GM23248 (cell line): ENCODE data around the gene ZER1. TPM values are rescaled to one million over a fixed set of nuclear protein-coding genes. Genes with fewer than 3 reads are reported as not detected.
A peak's percentile ranks its signal among the peaks of the same experiment; 100 is the strongest.

Experiments used
- DNase-seq: peaks from one replicate; pipeline ENCODE4 v3.0.0-alpha.2; 2015
- H2AFZ ChIP-seq: fragments of 200-600 bp; sonication (generic); 2 replicates; pipeline ENCODE4 v1.6.1; 2016; ENCODE audit warnings: antibody characterized with exemption
- H3F3A ChIP-seq: fragments of 200-600 bp; sonication (generic); 2 replicates; pipeline ENCODE4 v1.6.1; 2016; ENCODE audit warnings: mild to moderate bottlenecking, antibody characterized with exemption, mixed run types; ENCODE audit not compliant: insufficient read depth
- H3K27ac ChIP-seq: fragments of 200-600 bp; sonication (generic); 2 replicates; pipeline ENCODE4 v1.5.1; 2016; ENCODE audit warnings: mild to moderate bottlenecking
- H3K27me3 ChIP-seq: fragments of 200-600 bp; sonication (generic); replicated peaks from 2 replicates; pipeline ENCODE4 v1.6.1; 2016; ENCODE audit warnings: mild to moderate bottlenecking; ENCODE audit not compliant: insufficient read depth
- H3K36me3 ChIP-seq: fragments of 200-600 bp; sonication (generic); 2 replicates; pipeline ENCODE4 v1.6.1; 2016; ENCODE audit warnings: low read depth, mild to moderate bottlenecking
- H3K4me1 ChIP-seq: fragments of 200-600 bp; sonication (generic); 2 replicates; pipeline ENCODE4 v1.6.1; 2016; ENCODE audit warnings: mild to moderate bottlenecking; ENCODE audit not compliant: insufficient read depth
- H3K4me2 ChIP-seq: fragments of 200-600 bp; sonication (generic); one replicate; pipeline ENCODE4 v1.6.1; 2016; ENCODE audit warnings: mild to moderate bottlenecking; ENCODE audit not compliant: unreplicated experiment
- H3K4me3 ChIP-seq: fragments of 200-600 bp; sonication (generic); 2 replicates; pipeline ENCODE4 v1.5.1; 2016; ENCODE audit warnings: mild to moderate bottlenecking
- H3K79me2 ChIP-seq: fragments of 200-600 bp; sonication (generic); 2 replicates; pipeline ENCODE4 v1.6.1; 2016; ENCODE audit warnings: mild to moderate bottlenecking; ENCODE audit not compliant: insufficient read depth
- H3K9ac ChIP-seq: fragments of 200-600 bp; sonication (generic); 2 replicates; pipeline ENCODE4 v1.6.1; 2016; ENCODE audit warnings: mild to moderate bottlenecking
- H3K9me2 ChIP-seq: fragments of 200-600 bp; sonication (generic); 2 replicates; pipeline ENCODE4 v1.6.1; 2016; ENCODE audit warnings: mixed run types, mild to moderate bottlenecking, moderate library complexity; ENCODE audit not compliant: insufficient read depth
- H3K9me3 ChIP-seq: fragments of 200-600 bp; sonication (generic); one replicate; pipeline ENCODE4 v1.6.1; 2017; ENCODE audit warnings: low read depth
- H4K20me1 ChIP-seq: fragments of 200-600 bp; sonication (generic); 2 replicates; pipeline ENCODE4 v1.6.0; 2016; ENCODE audit not compliant: insufficient read depth
- EZH2 ChIP-seq: fragments of 200-600 bp; sonication (generic); IDR thresholded peaks from 2 replicates; pipeline ENCODE4 v1.6.1; 2018; ENCODE audit warnings: antibody characterized with exemption, mild to moderate bottlenecking; ENCODE audit not compliant: insufficient read depth, poor library complexity, severe bottlenecking
- EZH2phosphoT487 ChIP-seq: fragments of 200-600 bp; sonication (generic); IDR thresholded peaks from 2 replicates; pipeline ENCODE4 v1.6.1; 2018; ENCODE audit warnings: antibody characterized with exemption, moderate library complexity, mild to moderate bottlenecking, low read depth; ENCODE audit not compliant: insufficient read depth
- WGBS, 2 experiments: methylation state at CpG; one replicate each; pipeline ENCODE4 v1.1.6; 2015 to 2017; ENCODE audit warnings: low lambda C conversion rate in 2 of 2, low coverage in 1 of 2; ENCODE audit errors: missing lambda C conversion rate in 2 of 2; 5-methylcytosine and 5-hydroxymethylcytosine counted together
- in situ Hi-C: fragments of 300-500 bp; cut with MboI; formaldehyde crosslinking; loops from 2 replicates; pipeline ENCODE4 v1.15.0; 2020
- polyA plus RNA-seq: library from polyadenylated mRNA; unstranded; fragments of >200 nt; fragmentation: Nextera tagmentation; extraction: Ambion mirVana; gene quantifications from 2 replicates; pipeline ENCODE4 v1.2.1, GENCODE V29; 2016
- total RNA-seq: library from RNA; depleted of rRNA; stranded (reverse); fragments of >200 nt; shearing (Covaris generic); gene quantifications from 2 replicates; pipeline ENCODE4 v1.2.3, GENCODE V29; 2014

The ZER1 gene
- total and polyA plus RNA-seq, 2 experiments from 2014 or later: 20.0 to 28.9 TPM

DNA sequence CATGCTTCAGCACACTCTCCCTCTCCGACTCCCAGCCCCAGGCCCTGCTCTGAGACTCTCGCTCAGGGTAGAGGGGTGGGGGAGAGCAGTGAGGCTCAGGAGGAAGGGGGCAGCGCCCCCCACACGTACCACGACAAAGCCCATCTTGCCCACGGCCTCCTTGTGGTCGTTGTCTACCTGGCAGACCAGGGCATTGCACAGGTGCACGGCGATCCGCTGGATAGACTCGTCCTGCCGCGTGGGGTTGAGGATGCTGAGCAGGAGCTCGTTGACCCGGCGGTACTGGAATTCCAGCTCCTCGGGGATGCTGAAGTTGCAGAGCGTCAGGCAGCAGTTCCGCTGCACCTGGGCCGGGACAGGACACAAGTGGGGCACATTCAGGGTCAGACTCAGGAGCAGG is 29.3 kb downstream of the ZER1 start:
- Histone ChIP-seq H3K9ac (no peak overlapping the region), H3K9me2 (no peaks in the 10 kb centered on the region), H3K27ac (no peak overlapping the region), H3K9me3 (no peaks in the 10 kb centered on the region), H3K4me1 (no peaks in the 10 kb centered on the region), H3F3A (no peaks in the 10 kb centered on the region), H2AFZ (no peak overlapping the region), H4K20me1 (no peaks in the 10 kb centered on the region), H3K4me2 (no peak overlapping the region), H3K79me2 (no peaks in the 10 kb centered on the region), H3K27me3 (no peaks in the 10 kb centered on the region), H3K36me3 (no peaks in the 10 kb centered on the region), H3K4me3 (no peak overlapping the region)
- no peak for DNase-seq
- 96 to 97% methylated on average over 20 of the region's 20 CpGs for WGBS, 2 experiments
- in situ Hi-C loops: no loop called here
- TF ChIP-seq EZH2: no peak
- no peak for TF ChIP-seq EZH2phosphoT487

DNA sequence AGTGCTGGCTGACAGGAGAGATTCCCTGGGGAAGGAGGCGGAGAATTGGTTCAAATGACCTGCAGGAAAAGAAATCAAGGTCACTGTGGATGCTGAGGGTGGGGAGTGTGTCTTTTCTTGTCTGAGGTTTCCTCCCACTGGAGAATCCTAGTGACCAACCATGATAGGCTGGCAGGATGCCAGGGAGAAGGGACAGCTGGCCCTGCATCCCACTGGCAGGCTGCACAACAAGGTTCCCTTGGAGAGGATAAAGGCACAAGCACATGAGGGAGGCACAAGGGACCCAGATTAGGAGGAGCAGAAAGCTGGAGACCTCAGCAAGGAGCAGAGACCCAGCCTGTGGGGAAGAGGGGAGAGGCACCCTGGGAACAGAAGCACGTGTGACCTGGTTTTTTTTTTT is 36.4 kb downstream of the ZER1 start:
- Histone ChIP-seq H2AFZ (no peak overlapping the region), H3K79me2 (no peaks in the 10 kb centered on the region), H3K4me2 (no peak overlapping the region), H3K27ac (no peak overlapping the region), H3K4me1 (no peaks in the 10 kb centered on the region), H3K9me3 (no peaks in the 10 kb centered on the region), H3K9ac (no peak overlapping the region), H3K4me3 (no peak overlapping the region), H3K36me3 (no peaks in the 10 kb centered on the region), H4K20me1 (no peaks in the 10 kb centered on the region), H3K27me3 (no peaks in the 10 kb centered on the region), H3K9me2 (no peaks in the 10 kb centered on the region), H3F3A (no peaks in the 10 kb centered on the region)
- in situ Hi-C loops: no loop called here
- TF ChIP-seq EZH2 (no peak), EZH2phosphoT487 (no peak)
- WGBS, 2 experiments: 80 to 84% methylated on average over 2 of the region's 2 CpGs
- DNase-seq: no peak

DNA sequence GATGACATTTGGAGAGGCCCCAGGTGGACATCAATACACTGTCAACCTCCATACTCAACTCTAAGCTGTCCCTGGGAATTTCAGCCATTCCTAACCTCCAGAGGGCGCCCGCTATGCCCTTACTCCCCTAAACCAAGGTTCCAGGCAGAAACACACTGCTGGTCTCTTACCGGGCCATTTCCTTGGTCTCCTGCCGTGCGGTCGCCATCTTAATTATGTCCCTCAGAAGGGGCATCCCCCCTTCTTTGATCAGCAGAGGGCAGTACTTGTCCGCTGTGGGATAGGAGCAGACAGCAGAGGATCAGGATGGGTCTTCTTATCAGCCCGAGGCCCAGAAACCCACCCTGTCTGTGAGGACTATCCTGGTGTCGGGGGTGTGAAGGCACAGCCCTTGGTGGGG is 38.5 kb downstream of the ZER1 start:
- Histone ChIP-seq H3K9me3 (no peaks in the 10 kb centered on the region), H3K9ac (no peak overlapping the region; the same call in 1 of the 2 replicates), H3F3A (no peaks in the 10 kb centered on the region), H3K4me1 (no peaks in the 10 kb centered on the region), H3K4me3 (no peak overlapping the region), H3K27me3 (no peaks in the 10 kb centered on the region), H3K36me3 (no peaks in the 10 kb centered on the region), H2AFZ (peak overlapping the region; percentile 84), H3K27ac (no peak overlapping the region), H3K9me2 (no peaks in the 10 kb centered on the region), H4K20me1 (no peaks in the 10 kb centered on the region), H3K79me2 (no peaks in the 10 kb centered on the region), H3K4me2 (no peak overlapping the region)
- in situ Hi-C loops: no loop called here
- WGBS, 2 experiments: 36 to 43% methylated on average over 9 of the region's 9 CpGs
- no peak for TF ChIP-seq EZH2
- peak; percentile 76 for DNase-seq

DNA sequence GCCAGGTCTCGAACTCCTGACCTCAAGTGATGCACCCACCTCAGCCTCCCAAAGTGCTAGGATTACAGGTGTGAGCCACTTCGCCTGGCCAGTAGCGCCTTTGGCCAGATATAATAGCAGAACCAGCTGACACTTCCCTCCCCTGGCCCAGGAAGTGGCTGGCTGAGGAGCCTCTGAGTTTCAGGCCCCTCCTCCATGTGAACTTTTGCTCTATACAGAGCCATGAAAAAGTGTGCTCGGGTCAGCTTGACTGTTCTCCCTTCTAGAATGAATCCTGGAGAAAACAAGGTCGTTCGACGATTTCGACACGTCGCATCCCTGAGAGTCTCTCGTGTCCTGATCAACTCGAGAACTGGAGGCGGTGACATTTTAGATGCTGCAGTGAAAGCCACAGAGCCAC is 39.2 kb downstream of the ZER1 start:
- Histone ChIP-seq H3K4me1 (no peaks in the 10 kb centered on the region), H3K27me3 (no peaks in the 10 kb centered on the region), H3F3A (no peaks in the 10 kb centered on the region), H3K9me2 (no peaks in the 10 kb centered on the region), H3K9me3 (no peaks in the 10 kb centered on the region), H4K20me1 (no peaks in the 10 kb centered on the region), H3K27ac (no peak overlapping the region), H3K36me3 (no peaks in the 10 kb centered on the region), H2AFZ (no peak overlapping the region; the same call in 1 of the 2 replicates), H3K79me2 (no peaks in the 10 kb centered on the region), H3K4me3 (no peak overlapping the region), H3K4me2 (no peak overlapping the region), H3K9ac (no peak overlapping the region)
- no peak for DNase-seq
- TF ChIP-seq EZH2phosphoT487: no peak
- no peak for TF ChIP-seq EZH2
- in situ Hi-C loops: no loop called here
- 89 to 94% methylated on average over 13 of the region's 13 CpGs for WGBS, 2 experiments

DNA sequence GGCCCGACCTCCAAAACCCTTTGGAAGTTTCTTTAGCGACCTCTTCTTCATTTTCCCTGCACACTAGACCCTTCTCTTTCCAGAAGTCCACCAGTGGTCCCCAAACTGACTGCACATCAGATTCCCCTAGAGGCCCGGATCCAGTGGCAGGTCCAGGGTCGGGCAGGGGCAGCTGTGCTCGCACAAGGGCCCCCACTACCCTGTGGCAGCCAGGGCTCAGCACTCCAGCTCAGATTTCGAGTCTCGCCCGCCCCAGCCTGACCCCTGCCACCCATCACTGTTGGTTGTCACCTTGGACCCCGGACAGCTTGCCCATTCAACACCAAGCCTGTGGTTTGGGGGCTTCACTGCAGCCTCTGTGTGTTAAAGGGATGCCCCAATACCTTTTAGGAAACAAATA is 40.0 kb downstream of the ZER1 start:
- no peak for DNase-seq
- in situ Hi-C loops: no loop called here
- Histone ChIP-seq H3K9ac (no peak overlapping the region), H3K4me3 (no peak overlapping the region), H2AFZ (no peak overlapping the region), H3K27me3 (no peaks in the 10 kb centered on the region), H3K9me2 (no peaks in the 10 kb centered on the region), H3F3A (no peaks in the 10 kb centered on the region), H3K79me2 (no peaks in the 10 kb centered on the region), H3K4me1 (no peaks in the 10 kb centered on the region), H3K9me3 (no peaks in the 10 kb centered on the region), H4K20me1 (no peaks in the 10 kb centered on the region), H3K36me3 (no peaks in the 10 kb centered on the region), H3K27ac (no peak overlapping the region), H3K4me2 (no peak overlapping the region)
- 75 to 77% methylated on average over 9 of the region's 9 CpGs for WGBS, 2 experiments
- TF ChIP-seq EZH2 (no peak), EZH2phosphoT487 (no peak)
